RWPE2 (cell line): ENCODE results near the gene PRMT1.
A peak's percentile ranks its signal among the peaks of the same experiment; 100 is the strongest.

Source experiments
- ATAC-seq: fragments of 200-7000 bp; cut with Tn5 transposase; 3 replicates; pipeline ENCODE4 v1.9.1; 2021; ENCODE audit warnings: low read depth
- DNase-seq: peaks from one replicate; pipeline ENCODE4 v3.0.0-alpha.2; 2020; ENCODE audit warnings: low spot score
- H3K27ac ChIP-seq: fragments of 450-650 bp; 2 replicates; pipeline ENCODE4 v1.5.1; 2017; ENCODE audit warnings: mild to moderate bottlenecking; ENCODE audit not compliant: poor library complexity, severe bottlenecking
- H3K27me3 ChIP-seq: fragments of 250-450 bp; sonication (Bioruptor Pico); 2 replicates; pipeline ENCODE4 v1.5.1; 2021; ENCODE audit warnings: mild to moderate bottlenecking, moderate library complexity; ENCODE audit not compliant: insufficient read depth, poor library complexity, severe bottlenecking
- H3K36me3 ChIP-seq: fragments of 250-450 bp; sonication (Bioruptor Pico); 2 replicates; pipeline ENCODE4 v1.5.1; 2020; ENCODE audit warnings: low read depth, mild to moderate bottlenecking, moderate library complexity
- H3K4me1 ChIP-seq: fragments of 250-450 bp; sonication (Bioruptor Pico); 2 replicates; pipeline ENCODE4 v1.5.1; 2021; ENCODE audit warnings: mild to moderate bottlenecking, moderate library complexity; ENCODE audit not compliant: insufficient read depth, poor library complexity, severe bottlenecking
- H3K4me3 ChIP-seq: fragments of 250-450 bp; sonication (Bioruptor Pico); 2 replicates; pipeline ENCODE4 v1.5.1; 2021; ENCODE audit warnings: mild to moderate bottlenecking, moderate library complexity; ENCODE audit not compliant: severe bottlenecking
- H3K9me3 ChIP-seq: fragments of 250-450 bp; sonication (Bioruptor Pico); 2 replicates; pipeline ENCODE4 v1.5.1; 2021; ENCODE audit warnings: mild to moderate bottlenecking, moderate library complexity; ENCODE audit not compliant: severe bottlenecking
- CTCF ChIP-seq: fragments of 450-650 bp; IDR thresholded peaks from one replicate; pipeline ENCODE4 v1.5.1; 2017; ENCODE audit warnings: mild to moderate bottlenecking, moderate library complexity; ENCODE audit not compliant: poor library complexity, severe bottlenecking

Gene PRMT1

GRCh38 chr19:49664171-49665035 is 12.7 kb upstream of the PRMT1 start:
- DNase-seq (peak; percentile 97), ATAC-seq (peak; percentile 79)
- H3K4me1 ChIP-seq: no peaks in the 10 kb centered on the region
- TF ChIP-seq CTCF: no peak
- H3K4me3 ChIP-seq: peak overlapping the region; percentile 62
- peaks cover 32% of the 10 kb centered on the region for H3K36me3 ChIP-seq
- H3K9me3 ChIP-seq: no peaks in the 10 kb centered on the region
- H3K27ac ChIP-seq: peak overlapping the region; percentile 83
- no peaks in the 10 kb centered on the region for H3K27me3 ChIP-seq

GRCh38 chr19:49665036-49665350 is 12.1 kb upstream of the PRMT1 start:
- no peak for DNase-seq
- Histone ChIP-seq H3K27ac (peak overlapping the region; percentile 83), H3K27me3 (no peaks in the 10 kb centered on the region), H3K9me3 (no peaks in the 10 kb centered on the region), H3K36me3 (peaks cover 32% of the 10 kb centered on the region), H3K4me3 (peak overlapping the region; percentile 62), H3K4me1 (no peaks in the 10 kb centered on the region)
- TF ChIP-seq CTCF: no peak
- no peak; the same call in 2 of the 3 replicates for ATAC-seq

DNA sequence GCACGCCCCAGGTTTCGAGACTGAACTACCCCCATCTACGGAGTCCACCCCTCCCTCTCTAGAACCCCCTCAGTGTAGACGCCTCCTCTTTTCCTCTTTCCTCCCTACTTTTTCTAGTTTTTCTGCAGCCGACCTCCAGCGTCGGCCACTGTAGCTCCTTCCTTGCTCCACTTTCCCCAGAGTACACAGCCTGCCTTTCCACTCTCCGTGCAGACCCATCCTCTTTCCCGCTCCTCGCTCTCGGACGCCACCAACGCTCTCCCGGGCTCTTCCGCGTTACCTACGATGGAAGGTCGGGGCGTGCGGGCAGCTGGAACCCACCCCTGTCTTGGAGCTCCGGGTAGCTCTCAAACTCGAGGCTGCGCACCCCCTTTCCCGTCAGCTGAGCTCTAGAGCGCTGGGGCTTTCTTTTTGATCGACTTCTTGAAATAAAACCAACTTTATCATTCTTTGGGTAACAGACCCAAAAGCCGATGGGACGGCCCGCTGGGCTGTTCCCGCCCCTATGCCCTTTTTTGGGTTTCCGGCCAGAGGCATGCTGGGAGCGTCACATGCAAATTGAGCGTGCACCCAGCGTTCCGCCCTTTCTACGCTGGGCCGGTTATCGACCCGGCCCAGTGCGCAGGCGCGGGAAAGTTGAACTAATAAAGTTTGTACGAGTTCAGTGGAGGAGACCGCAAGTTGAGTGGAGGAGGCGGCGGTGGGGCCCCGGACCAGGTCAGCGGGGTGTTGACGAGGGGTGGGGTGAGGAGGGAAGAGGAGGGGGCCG is 11.5 kb upstream of the PRMT1 start, which contains the start of the genes BCL2L12 and IRF3:
Gene BCL2L12 (plus strand): TSS at position 583 of the 769 bp plus-strand sequence. CDS start 760 bp downstream, outside the sequence.
Gene IRF3 (minus strand): TSS at position 507 of the 769 bp plus-strand sequence. CDS start 1,019 bp downstream, outside the sequence.
- DNase-seq (peak; percentile 96), ATAC-seq (peak; percentile 79)
- Histone ChIP-seq H3K4me1 (no peaks in the 10 kb centered on the region), H3K4me3 (peak within 1 kb of the TSS; percentile 62), H3K27ac (peak within 1 kb of the TSS; percentile 83), H3K27me3 (no peaks in the 10 kb centered on the region), H3K36me3 (peaks cover 30% of the 10 kb centered on the region), H3K9me3 (no peaks in the 10 kb centered on the region)
- no peak for TF ChIP-seq CTCF

DNA sequence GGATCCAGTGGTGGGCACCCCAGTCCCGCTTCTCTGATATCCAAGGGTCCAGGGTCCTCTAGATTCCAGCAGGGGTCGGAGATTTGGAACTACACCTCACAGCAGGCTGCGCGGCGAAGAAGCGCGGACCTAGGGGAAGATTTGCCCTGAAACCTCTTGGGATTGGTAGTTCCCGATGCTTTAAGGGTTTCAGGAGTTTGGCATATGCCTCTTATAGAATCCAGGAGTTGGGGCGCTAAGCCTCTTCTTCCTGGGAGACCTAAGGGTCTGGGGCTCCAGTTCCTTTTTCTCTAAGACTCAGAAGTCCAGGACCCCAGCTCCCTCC is 11.0 kb upstream of the PRMT1 start:
- no peaks in the 10 kb centered on the region for H3K9me3 ChIP-seq
- peaks cover 29% of the 10 kb centered on the region for H3K36me3 ChIP-seq
- peak overlapping the region; percentile 83 for H3K27ac ChIP-seq
- no peaks in the 10 kb centered on the region for H3K27me3 ChIP-seq
- no peak for DNase-seq
- peak; percentile 6; the same call in 2 of the 3 replicates for ATAC-seq
- peak; percentile 6 for TF ChIP-seq CTCF
- H3K4me1 ChIP-seq: no peaks in the 10 kb centered on the region
- H3K4me3 ChIP-seq: peak overlapping the region; percentile 62
